ENCODE results near the gene IL25.
"Not testable (repeated sequence)": the region's sequence is repeated elsewhere in the genome, so short reads cannot be mapped to it uniquely, and the experiment has no call there.

Gene IL25

GRCh38 chr14:23376482-23377197, 4.0 kb downstream of the IL25 start, which contains the start of gene CMTM5:
Gene CMTM5 (plus strand): TSS chr14:23377046. CDS start chr14:23377252, 206 bp downstream.
- DNase-seq = peak; percentile 96

- no peak for DNase-seq
Observed at GRCh38 chr14:23377198-23377550, 4.6 kb downstream of the IL25 start.

- no peak for DNase-seq
Observed at GRCh38 chr14:23377573-23378563, 5.3 kb downstream of the IL25 start.

GRCh38 chr14:23378612-23379220, 6.1 kb downstream of the IL25 start:
- DNase-seq = no peak

GRCh38 chr14:23379366-23380196, 7.0 kb downstream of the IL25 start:
- DNase-seq = peak; percentile 98

- no peak for DNase-seq
Observed at GRCh38 chr14:23380197-23380914, 7.7 kb downstream of the IL25 start.

- no peak for DNase-seq
Observed at GRCh38 chr14:23380976-23381375, 8.4 kb downstream of the IL25 start.

GRCh38 chr14:23381871-23382270, 9.3 kb downstream of the IL25 start:
- DNase-seq = no peak

- DNase-seq = no peak
Observed at GRCh38 chr14:23382276-23382675, 9.7 kb downstream of the IL25 start.

- no peak for DNase-seq
Observed at GRCh38 chr14:23382731-23383440, 10.3 kb downstream of the IL25 start.

GRCh38 chr14:23384364-23385080, 11.9 kb downstream of the IL25 start:
- no peak for DNase-seq

- DNase-seq = no peak
Observed at GRCh38 chr14:23385244-23385641, 12.6 kb downstream of the IL25 start.

- DNase-seq = no peak
Observed at GRCh38 chr14:23385642-23386265, 13.1 kb downstream of the IL25 start.

- not testable (repeated sequence) for DNase-seq
Observed at GRCh38 chr14:23386266-23386657, 13.7 kb downstream of the IL25 start.

- DNase-seq = no peak
Observed at GRCh38 chr14:23386999-23387398, 14.4 kb downstream of the IL25 start.

- no peak for DNase-seq
Observed at GRCh38 chr14:23387916-23388882, 15.6 kb downstream of the IL25 start.

- DNase-seq = no peak
Observed at GRCh38 chr14:23388996-23389395, 16.4 kb downstream of the IL25 start.

GRCh38 chr14:23389396-23389795, 16.8 kb downstream of the IL25 start:
- DNase-seq = no peak

GRCh38 chr14:23389871-23390270, 17.3 kb downstream of the IL25 start:
- DNase-seq = not testable (repeated sequence)

Measured in NCI-H82 (cell line).